HG02938 (cell line): ENCODE data around the gene SDK2.

Experiments used
- ATAC-seq: cut with Tn5 transposase; IDR thresholded peaks from one replicate; pipeline ENCODE4 v1.9.1; 2021; ENCODE audit warnings: mild to moderate bottlenecking, moderate library complexity; ENCODE audit not compliant: unreplicated experiment

Gene SDK2

DNA sequence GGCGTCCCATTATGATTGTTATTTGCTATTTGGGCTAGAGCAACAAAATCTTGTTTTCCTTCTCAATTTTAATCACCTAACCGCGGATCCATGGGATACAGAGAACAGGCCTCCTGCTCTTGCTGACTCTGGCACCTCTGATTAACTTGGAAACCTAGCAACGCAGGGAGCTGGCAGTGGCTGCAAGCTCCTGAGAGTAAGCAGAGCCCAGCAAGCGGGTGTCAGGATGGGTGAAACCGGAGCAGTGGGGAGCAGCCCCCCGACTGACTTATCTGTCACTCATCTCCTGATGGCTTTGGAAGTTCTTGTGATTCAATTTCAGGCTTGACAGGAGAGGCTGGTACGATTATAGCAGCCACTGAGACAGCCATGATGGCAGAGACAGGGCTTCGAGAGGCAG, 286.9 kb downstream of the SDK2 start:
- no peak for ATAC-seq

DNA sequence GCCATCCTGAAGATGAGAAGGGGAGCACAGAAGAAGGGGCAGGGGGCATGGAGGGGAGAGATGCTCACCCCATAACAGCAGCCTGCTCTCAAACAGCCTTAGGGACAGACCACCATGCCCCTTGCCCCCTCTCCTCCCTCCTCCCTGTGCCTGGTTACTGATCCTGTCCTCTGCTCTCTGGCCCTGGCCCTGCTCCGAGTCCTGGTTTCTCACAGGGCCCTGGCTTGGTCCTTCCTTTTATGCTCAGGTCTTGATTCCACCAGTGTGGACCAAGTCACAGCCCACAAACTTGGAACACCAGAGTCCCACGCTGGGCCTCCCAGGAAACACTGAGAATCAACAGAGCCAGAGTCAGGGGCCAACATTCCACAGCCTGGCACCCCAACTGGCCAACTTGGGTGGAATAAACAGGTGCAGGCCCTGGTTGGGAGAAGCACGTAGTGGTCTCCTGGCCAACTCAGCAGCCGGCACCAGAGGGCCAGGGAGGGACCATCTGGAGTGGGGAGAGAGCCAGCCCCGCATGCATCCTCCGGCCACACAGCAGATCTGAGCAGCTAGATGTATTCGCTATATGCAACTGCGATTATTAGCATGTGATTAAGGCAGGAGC, 287.6 kb downstream of the SDK2 start:
- ATAC-seq, result no peak

DNA sequence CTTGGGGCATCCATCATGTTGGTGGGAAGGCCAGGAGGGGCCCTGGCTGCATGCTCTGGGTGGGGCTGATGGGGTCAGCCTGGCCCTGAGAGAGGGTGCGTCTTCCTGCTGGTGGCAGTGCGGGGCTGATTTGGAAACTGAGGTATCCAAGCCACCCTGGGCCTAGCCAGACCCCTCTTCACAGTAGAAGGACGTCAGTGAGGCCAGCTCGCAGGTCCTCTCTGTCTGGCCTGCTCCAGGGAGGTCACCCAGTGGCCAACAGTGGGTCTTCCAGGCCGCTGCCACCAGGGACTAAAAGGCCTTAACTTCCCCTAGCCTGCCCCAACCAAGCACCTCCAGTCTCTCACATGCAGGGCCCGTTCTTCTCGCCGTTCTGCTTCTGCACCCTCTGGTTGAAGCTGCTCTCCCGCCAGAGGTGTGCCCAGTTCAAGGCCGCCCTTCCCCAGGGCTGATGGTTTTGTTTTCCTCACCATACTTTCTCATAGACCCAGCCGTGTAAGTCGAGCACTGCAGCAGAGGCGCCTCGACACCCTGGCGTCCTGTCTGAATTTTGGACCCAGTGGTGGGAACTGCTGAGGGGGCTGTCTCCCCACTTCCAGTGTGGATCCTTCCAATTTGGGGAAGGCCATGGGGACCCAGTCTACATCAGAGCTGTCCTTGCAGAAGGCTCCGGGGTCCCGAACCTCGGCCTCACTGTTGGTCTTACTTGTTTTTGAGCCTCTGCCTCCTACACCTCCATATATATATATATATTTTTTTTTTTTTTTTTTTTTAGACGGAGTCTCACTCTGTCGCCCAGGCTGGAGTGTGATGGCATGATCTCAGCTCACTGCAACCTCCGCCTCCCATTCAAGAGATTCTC, 289.6 kb downstream of the SDK2 start:
- ATAC-seq, result no peak

DNA sequence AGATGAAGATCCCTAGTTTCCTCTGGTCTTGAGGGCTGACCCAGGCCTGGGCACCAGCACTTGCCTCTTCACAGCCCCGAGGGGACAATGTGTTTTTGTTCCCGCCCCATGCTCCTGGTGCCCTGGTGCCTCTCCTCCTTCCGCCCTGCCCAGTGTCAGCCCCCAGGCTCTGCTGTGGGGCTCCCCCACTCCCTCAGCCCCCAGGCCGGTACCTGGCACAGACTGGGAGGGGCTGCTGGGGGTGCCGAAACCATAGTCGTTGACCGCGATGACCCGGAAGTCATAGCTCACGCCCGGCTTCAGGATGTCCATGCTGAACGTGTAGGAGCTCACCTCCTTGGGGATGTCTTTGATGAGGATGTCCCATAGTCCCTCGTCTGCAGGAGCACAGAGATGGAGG, 292.0 kb downstream of the SDK2 start:
- ATAC-seq, result no peak

DNA sequence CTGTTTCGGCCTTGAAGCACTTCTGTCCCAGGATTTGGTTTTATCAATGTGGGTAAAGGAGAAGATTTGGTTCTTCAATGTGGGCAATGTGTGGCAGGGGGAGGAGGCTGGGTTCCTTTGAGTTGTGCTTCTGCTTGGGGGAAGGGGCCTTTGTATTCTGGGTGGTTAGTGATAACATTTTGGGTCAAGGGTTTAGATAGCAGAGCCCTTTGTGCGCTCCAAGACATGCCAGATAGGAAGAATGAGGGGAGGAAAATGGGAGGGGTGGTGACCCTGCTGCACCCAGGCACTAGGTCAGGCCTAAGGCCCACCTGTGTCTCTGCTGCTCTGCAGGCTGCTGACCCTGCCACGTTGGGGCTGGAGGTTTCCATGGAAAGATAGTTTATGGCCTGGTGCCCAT, 292.5 kb downstream of the SDK2 start:
- ATAC-seq, result no peak

DNA sequence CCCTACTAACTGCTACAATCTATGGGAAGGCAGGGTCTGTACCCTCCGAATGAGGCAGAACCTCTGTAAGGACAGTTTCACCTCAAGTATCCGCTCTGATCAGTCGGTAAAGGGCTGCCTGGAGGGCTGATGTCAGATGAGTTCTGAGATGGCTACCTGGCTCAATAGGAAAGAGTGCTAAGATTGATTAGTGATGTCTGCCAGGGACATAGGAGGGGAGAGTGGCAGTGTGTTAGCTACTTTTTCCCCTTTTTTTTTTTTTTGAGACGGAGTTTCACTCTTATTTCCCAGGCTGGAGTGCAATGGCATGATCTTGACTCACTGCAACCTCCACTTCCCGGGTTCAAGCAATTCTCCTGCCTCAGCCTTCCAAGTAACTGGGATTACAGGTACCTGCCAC, 293.4 kb downstream of the SDK2 start:
- no peak for ATAC-seq

DNA sequence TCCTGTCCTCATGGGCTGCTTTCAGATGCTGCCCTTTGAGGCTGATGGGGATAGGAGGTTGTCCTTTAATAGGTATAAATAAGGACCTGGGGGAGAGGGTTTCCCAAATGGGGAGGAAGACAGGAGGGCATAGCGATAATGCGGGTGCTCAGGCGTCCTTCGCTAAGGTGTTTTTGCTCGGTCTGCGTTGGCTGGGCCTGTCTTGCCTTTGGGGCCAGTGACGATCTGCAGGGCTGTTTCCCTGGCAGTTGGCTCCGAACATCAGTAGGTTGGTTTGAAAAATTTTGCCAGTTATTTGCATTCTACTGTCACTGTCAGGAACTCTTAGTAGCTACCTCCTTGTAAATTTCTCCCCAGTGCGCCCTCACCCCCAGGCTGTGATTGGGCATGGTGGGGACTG, 294.6 kb downstream of the SDK2 start:
- no peak for ATAC-seq

DNA sequence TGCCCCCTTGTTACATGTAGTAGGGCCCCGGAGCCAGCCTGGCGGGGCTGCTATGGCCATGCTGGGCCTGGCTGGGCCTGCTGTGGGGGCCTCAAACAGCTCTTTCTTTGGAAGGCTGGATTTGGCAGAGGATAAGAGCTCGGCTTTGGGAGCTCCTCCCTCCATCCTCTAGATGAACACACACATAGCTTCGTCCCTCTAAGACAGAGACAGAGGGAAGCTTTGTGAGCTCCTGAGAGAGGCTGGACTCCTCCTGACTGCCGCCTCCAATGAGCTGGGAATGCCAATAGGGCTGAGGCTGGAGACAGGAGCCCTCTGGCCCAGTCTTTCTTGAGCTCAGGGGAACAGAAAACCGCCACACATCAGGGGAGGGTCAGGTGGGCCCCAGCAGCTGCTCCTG, 295.1 kb downstream of the SDK2 start:
- no peak for ATAC-seq

DNA sequence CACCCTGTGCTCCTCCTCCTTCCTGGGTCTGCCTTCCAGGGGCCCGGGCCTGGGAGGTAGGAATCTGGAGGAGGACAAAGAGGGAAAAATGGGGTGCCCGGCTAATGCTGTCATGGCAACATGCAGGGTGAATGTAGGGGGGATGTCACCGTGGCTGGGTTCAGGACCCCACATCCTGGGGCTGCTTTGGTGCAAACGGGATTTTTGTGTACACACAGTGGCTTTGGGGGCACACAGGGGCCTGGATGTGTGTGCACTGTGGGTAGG, 295.5 kb downstream of the SDK2 start:
- ATAC-seq, result no peak

DNA sequence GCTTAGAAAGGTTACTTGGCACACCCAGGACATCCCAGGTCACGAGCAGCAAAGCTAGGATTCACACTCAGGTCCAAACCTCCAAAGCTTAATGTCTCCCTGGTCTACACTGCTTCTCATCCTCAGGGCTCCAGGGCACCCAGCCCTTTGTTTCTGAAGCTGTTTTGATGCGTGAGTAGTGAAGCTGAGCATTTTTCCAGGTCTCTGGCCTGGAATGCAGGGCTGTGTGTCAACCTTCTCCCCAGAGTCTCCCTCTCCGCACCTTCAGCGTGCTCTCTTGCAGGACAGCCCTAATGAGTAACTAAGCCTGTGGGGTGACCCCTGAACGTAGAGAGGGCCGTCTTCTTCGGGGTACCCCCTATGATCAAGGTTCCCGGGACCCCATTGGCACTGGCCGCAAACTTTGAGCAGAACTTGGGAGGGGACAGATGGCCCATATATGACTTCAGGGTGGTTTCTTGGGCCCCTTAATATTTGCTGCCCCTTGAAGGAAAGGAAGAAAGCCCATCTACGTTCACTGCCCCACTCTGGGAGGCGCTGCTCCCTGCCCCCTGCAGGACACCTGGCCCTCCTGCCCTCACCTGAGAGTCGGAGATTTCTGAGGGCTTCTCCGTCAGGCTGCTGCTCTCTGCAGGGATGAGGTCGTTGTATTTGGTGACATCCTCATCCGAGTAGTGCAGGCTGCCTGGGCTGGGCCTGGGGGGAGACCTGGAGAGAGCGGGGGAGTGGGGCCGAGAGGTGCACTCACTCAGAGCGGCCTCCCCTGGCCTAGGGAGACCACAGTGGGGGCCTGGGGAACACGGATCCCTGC, 296.0 kb downstream of the SDK2 start:
- no peak for ATAC-seq

DNA sequence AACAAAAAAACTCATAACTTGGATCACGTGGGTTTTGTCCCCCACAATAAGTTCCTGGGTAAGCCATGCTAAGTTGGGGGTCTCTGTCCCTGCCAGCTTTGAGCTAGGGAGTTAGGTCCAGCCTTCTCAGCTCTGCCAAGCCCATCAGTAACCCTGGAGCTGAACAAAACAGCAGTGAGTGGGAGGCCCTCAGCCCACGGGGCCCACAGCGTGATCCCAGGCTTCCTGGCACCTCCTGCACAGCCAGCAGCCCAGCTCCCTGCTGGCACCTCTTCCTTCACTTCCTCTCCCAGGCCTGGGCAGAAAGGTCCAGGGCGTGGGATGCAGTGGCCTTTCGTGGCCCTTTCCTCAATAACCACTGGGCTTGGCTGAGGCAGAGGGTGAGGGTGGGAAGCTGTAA, 296.9 kb downstream of the SDK2 start:
- ATAC-seq, result no peak

DNA sequence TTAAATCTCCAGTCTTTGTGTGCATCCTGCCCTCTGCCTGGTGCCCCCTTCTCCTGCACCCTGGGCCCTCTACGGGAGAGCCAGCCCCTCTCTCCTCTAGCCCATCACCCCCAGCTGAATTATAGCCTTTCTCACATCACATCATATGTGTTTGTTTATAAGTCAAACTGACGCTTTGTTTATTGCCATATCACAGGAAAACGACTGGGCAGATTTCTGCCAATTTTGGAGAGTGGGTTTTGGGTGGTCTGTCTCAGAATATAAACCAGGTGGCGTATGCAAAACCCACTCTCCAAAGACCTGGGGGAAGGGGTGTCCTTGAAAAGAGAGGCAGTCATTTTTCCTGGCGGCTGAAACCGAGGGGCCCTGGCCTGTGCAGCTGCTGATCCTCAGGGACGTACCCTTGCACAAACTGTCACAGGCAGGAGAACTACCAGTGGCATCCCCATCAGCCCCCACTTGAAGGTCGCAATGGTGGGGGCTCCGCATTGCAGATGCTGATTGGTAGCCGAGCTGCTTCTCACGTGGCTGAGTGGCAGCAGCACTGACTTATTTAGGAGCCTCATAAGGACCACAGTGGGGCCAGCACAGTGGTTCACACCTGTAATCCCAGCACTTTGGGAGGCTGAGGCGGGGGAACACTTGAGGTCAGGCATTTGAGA, 297.6 kb downstream of the SDK2 start:
- ATAC-seq, result no peak

DNA sequence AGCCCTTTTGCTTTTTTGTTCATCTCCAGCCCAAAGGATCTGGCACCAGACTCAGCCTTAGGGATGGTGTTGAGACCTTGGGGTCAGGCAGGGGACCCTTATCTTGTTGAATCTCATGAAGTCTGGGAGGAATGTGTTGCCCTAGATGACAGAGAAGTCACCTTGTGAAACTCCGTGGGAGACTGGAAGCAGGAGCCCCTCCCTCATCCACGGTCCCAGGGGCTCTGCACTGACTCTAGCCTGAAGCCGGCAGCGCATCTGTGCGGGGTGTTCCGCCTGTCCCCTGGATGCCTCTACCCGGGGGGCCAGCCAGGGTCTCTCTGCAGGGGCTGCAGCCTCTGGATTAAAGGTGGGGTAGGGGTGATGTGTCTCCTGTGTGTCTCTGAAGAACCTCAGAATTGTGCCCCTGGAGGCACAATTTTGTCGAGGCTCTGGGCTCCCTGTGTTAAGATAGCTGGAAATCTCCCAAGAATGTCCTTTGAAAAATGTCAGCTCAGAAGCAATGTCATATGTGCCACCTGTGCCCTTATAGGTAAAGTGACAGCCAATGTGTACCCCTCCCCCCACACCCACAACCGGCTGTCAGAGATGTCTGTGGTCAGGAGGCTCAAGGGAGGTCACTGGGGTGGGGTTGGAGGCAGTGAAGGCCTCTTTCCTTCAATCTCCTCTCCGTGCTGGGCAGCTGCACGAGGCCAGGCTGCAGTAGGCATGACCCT, 300.3 kb downstream of the SDK2 start:
- ATAC-seq, result no peak

DNA sequence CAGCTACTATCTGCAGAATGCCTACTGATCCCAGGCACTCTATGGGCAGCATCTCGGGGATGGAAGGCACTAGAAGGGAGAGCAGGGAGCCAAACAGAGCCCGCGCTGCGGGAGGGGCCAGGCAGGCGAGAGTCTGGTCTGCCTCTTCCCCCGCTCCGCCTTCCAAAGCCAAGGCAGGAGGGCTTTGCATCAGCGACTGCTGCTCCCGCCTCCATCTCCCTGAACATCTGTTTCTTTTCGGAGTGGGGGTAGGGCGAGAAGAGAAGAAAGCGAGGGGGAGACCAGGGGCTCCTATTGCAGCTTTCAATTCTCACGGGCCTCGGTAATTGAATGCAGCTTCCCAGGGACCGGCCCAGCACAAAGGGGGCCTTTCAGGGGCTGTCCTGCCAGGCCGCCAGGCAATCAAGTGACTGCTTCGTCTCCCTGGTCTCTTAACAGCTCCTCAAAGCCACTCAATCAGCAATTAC, 301.0 kb downstream of the SDK2 start:
- no peak for ATAC-seq

DNA sequence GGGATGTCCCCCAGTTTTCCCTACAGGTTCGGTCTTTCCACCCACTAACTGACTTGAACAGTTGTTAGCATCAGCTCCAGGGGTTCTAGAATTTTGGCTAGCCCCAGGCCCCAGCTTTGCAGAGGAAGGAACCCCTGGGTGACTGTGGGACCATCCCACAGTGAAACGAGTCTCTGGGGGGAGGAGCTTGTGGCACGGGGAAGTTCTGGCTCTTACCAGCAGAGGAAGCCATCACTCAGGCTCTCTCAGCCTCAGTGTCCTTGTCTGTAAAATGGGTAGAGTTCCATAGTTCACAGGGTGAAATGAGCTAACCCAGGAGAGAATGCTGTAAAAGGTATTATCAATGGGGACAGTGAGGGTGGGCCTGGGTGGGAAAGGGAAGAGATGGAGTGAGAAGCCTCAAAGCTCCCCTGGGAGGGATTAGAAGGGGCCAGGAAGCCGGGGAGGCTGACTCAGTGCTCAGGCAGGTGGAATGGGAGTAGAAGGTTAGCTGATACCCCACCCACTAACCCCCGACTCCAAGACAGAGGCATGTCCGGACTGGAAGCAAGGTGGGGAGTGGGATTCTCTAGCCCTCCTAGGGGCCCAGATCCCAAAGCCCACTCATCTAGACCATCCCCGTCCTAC, 301.6 kb downstream of the SDK2 start:
- ATAC-seq, result no peak

DNA sequence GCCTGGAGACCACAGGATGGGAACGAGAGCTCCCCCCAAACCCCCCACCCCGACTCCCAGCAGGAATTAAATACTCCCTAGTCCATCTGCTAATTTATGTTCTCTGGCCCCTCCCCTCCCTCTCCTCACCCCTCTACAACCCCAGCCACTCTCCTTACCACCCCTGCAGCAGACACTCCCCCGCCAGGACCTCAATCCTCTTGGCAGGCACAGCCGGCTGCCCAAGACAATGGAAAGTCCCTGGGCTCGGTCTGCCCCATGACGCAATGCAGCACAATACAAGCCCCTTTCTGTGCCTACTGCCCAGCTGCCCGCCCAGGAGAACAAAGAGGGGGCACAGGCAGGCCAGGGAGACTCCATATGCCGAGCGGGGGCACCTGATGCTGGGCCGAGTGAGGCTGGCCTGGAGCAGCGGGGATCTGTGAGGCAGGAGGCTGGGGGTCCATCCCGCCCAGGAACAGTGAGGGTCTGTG, 302.2 kb downstream of the SDK2 start:
- ATAC-seq, result no peak

DNA sequence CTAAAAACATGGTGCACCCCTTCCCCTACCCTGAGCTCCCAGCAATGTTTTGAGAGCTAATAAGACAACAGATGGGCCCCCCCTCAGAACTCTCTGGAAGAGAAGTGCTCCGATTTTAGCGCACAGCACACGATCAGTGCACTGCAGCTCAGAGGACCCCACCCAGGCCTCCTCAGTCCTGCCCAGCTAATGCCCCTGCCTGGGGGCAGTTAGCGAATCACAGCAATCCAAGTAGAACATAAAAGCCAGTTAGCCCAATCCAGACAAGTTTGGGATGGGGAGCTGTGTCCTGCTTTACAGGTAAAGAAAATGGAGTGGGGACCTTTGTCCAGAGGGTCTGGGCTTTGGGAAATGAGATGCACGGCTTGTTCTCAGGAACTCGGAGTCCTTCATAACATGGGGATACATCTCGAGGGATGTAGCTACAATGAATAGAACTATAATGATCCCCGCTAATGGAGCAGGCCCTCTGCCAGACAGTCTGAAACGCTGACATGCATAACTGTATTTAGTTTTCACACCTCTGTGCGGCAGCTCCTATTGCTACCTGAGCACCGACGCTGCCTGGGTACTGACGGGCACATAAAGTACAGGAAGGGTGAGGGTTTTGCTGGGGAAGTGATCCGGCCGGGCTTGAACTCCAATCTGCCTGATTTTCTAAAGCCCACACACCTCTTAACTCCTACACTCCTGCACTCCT, 302.7 kb downstream of the SDK2 start:
- ATAC-seq, result no peak

DNA sequence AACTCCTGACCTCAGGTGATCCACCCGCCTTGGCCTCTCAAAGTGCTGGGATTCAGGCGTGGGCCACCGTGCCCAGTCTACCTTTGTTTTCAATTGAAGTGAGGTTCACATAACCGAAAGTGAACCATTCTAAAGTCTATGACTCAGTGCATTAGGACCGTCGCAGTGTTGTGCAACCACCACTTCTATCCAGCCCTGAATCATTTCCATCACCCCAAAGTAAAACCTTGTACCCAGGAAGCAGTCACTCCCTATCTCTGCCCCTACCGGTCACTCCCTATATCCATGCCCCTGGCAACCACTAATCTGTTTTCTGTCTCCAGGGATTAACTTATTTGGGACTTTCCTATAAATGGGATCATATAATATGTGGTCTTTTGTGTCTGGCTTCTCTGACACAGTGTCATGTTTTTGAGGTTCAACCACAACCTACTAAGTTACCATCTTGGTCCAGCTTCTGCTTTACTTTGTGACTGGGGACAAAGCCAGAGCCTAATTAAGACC, 304.1 kb downstream of the SDK2 start:
- ATAC-seq, result no peak

DNA sequence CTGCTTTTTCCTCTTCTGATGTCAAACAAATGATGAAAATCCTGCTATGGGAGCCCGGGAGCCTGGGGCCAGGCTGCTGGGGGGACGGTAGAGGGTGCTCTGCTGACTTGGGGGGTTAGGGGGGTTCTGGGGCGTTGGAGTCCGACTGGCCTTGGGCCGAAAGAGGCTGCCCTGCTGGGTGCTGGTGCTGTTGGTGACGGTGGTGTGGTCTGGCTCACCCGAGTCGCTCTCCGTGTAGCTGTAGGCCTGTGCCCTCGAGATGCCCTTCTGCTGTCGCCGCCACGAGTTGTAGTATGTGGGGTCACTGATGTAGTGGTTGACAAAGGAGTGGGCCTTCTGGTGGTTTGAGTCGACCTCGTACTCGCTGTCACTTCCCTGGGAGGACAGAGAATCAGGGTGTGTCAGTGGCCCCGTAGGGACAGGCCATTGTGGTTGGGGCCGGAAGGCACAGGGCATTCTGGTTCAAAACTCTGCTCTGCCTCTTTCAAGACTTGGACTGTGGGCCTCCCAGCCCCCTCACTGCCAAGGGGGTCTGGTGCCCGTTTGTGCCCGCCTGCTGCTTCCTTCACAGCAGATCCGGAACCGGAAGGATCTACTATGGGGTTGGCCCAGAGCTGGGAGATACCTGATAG, 305.6 kb downstream of the SDK2 start:
- no peak for ATAC-seq
